ENCODE data around the gene LIF. TPM values are rescaled to one million over a fixed set of nuclear protein-coding genes. Genes with fewer than 3 reads are reported as not detected.

Gene LIF
- 10 to 100 TPM in 1 of 4 donors, 1 to 10 TPM in 3; 3.0 to 27.9 (median 6.0) TPM for polyA plus RNA-seq
- long read RNA-seq, donor 1, partial matches to known transcripts: 5 of 6 reads
- long read RNA-seq, donor 1, other reads (novel, unspliced or antisense): 0 of 6 reads
- long read RNA-seq, donor 2: 0 reads
- long read RNA-seq, donor 3: 0 reads
- long read RNA-seq, donor 4: 0 reads
- long read RNA-seq, donor 5: 0 reads
- long read RNA-seq, donor 6: 0 reads
- long read RNA-seq, donor 7: 0 reads
- long read RNA-seq, donor 8: 0 reads
- long read RNA-seq, donor 9: 0 reads
- long read RNA-seq, donor 10, partial matches to known transcripts: 5 of 6 reads
- long read RNA-seq, donor 10, other reads (novel, unspliced or antisense): 0 of 6 reads

DNA sequence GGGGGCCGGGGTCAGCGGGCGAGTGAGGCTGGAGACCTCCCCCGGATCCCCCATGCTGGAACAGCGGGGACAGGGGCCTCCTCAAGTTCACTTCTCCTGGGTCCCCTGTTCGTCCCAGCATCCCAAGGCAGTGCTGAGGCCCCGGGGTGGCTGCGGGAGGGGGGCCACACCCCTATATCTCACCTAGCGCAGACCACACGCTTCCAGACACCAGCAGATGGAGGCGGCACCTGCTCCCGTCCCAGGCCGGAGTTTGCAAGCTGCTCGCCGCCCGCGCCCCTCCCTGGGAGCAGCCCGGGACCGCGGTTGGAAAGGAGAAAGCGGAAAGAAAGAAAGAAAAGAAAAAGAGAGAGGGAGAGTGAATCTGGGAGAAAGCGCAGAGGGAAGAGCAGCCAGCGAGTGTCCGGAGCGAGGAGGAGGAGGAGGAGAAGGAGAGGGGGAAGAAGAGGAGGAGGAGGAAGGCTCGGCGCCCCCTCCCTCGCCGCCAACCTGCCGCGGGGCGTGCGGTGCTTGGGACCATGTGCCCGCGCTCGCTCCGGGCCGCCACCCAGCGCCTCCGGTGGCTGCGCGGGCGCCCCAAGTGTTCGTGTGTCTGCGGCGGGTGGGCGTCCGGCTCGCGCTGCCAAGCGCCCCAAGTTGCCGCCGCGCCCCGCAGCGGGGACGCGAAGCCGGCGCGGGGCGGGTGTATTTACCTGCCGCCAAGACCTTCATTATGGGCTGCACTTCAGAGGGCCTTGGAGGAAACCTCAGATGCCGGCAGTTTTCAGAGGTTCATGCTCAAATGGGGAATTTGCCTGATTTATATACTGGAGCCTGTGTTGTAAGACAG is at the start of gene LIF:
LIF (minus strand) TSS at position 775 of the 829 bp plus-strand sequence; CDS start at position 711, 64 bp downstream.
- H3K4me3 ChIP-seq (ENCODE audit: low read depth in 1 of 3, low read length in 3 of 3): peak within 1 kb of the TSS; percentile 39 to 61 (median 42)
- H3K9me3 ChIP-seq (ENCODE audit: control insufficient read depth in 2 of 2, insufficient read depth in 1 of 2, low read depth in 1 of 2, low read length in 1 of 2): no peaks in the 10 kb centered on the region
- 0 to 2% (median 2%) methylated on average over 57 to 64 of the region's 64 CpGs for WGBS, 3 donors
- peaks cover 0 to 51% (median 9%) of the 10 kb centered on the region in 3 donors for H3K4me1 ChIP-seq (ENCODE audit: control insufficient read depth in 3 of 3, insufficient read depth in 2 of 3, low read depth in 1 of 3, low read length in 2 of 3)
- FAIRE-seq (no peak), DNase-seq (peak; percentile 50 to 73)
- H3K27ac ChIP-seq (ENCODE audit: low read depth in 1 of 3, low read length in 2 of 3): peak within 1 kb of the TSS in 2 of 3 donors; percentile 76 to 88
- peaks cover 0 to 55% (median 2%) of the 10 kb centered on the region in 3 donors for H3K36me3 ChIP-seq (ENCODE audit: control insufficient read depth in 3 of 3, insufficient read depth in 2 of 3, low read depth in 1 of 3, low read length in 3 of 3)
- H3K27me3 ChIP-seq (ENCODE audit: control insufficient read depth in 3 of 3, insufficient read depth in 3 of 3, low read length in 3 of 3): peaks cover 0 to 3% (median 0%) of the 10 kb centered on the region in 3 donors

DNA sequence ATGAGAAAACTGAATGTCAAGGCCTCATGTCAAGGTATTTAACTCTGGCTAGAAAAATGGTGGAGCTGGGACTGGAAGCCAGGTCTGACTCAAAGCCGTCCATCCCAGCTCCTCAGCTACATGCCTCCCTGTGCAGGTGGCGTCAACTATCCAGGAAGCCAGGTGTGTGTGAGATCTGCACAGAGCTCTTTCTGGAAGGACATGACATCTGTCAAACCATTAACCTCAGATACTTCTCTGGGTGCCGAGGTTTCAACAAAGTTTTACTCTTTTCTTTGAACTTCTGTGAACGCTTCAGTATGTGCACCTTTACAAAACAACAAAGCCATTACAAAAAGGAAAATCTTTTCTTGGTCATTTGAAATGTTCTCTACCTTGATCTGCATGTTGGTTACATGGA is 49.8 kb upstream of the LIF start:
- no peak overlapping the region for H3K4me3 ChIP-seq (ENCODE audit: low read depth in 1 of 3, low read length in 3 of 3)
- no peak for DNase-seq
- no peaks in the 10 kb centered on the region for H3K4me1 ChIP-seq (ENCODE audit: control insufficient read depth in 3 of 3, insufficient read depth in 2 of 3, low read depth in 1 of 3, low read length in 2 of 3)
- no peak overlapping the region for H3K27ac ChIP-seq (ENCODE audit: low read depth in 1 of 3, low read length in 2 of 3)
- no peaks in the 10 kb centered on the region for H3K9me3 ChIP-seq (ENCODE audit: control insufficient read depth in 2 of 2, insufficient read depth in 1 of 2, low read depth in 1 of 2, low read length in 1 of 2)
- FAIRE-seq: no peak
- H3K27me3 ChIP-seq (ENCODE audit: control insufficient read depth in 3 of 3, insufficient read depth in 3 of 3, low read length in 3 of 3): no peaks in the 10 kb centered on the region
- WGBS, 3 donors: 82 to 90% (median 86%) methylated on average over 4 of the region's 4 CpGs
- H3K36me3 ChIP-seq (ENCODE audit: control insufficient read depth in 3 of 3, insufficient read depth in 2 of 3, low read depth in 1 of 3, low read length in 3 of 3): peaks cover 11 to 95% (median 21%) of the 10 kb centered on the region in 3 donors

DNA sequence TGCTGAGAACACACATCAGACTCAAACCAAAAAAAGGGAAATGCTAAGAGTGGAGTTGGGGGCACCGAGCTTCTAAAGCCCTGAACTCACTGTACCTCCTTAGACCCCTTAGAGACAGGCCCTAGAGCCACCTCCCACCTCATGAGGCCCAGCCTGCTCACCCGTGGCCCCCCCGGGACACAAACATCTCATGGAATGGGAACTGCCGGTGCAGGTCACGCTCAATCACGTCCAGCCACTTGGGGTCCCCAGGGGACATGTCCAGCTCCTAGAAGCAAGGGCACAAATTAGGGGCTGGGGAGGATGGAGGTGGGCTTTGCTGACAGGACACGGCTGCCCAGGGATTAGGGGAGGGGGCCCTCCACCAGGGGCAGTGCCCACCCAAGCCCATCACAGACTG is 49.0 kb upstream of the LIF start:
- FAIRE-seq: no peak
- Histone ChIP-seq H3K27ac (ENCODE audit: low read depth in 1 of 3, low read length in 2 of 3) (no peak overlapping the region), H3K4me3 (ENCODE audit: low read depth in 1 of 3, low read length in 3 of 3) (no peak overlapping the region), H3K36me3 (ENCODE audit: control insufficient read depth in 3 of 3, insufficient read depth in 2 of 3, low read depth in 1 of 3, low read length in 3 of 3) (peaks cover 11 to 96% (median 21%) of the 10 kb centered on the region in 3 donors), H3K27me3 (ENCODE audit: control insufficient read depth in 3 of 3, insufficient read depth in 3 of 3, low read length in 3 of 3) (no peaks in the 10 kb centered on the region), H3K4me1 (ENCODE audit: control insufficient read depth in 3 of 3, insufficient read depth in 2 of 3, low read depth in 1 of 3, low read length in 2 of 3) (peaks cover 0 to 4% (median 0%) of the 10 kb centered on the region in 3 donors), H3K9me3 (ENCODE audit: control insufficient read depth in 2 of 2, insufficient read depth in 1 of 2, low read depth in 1 of 2, low read length in 1 of 2) (no peaks in the 10 kb centered on the region)
- 72 to 95% (median 82%) methylated on average over 7 of the region's 7 CpGs for WGBS, 3 donors
- no peak for DNase-seq

DNA sequence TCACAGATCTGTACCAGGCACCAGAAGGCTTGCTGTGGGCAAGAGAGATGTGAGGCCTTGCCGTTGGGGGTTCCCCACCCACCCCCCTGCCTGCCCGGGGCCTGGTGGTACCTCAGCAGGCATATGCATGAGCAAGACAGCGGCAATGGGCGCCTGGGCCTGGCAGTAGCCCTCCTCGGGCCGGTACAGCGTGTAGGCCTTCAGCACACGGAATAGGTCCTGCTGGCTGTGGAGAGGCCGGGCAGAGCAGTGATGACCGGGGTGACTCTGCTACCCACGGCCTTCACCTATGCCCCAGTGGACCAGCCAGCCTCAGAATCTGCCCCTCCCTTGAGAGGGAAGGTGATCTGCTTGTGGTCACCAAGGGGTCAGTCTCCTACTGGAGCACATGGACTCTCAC is 48.3 kb upstream of the LIF start:
- Histone ChIP-seq H3K9me3 (ENCODE audit: control insufficient read depth in 2 of 2, insufficient read depth in 1 of 2, low read depth in 1 of 2, low read length in 1 of 2) (no peaks in the 10 kb centered on the region), H3K4me1 (ENCODE audit: control insufficient read depth in 3 of 3, insufficient read depth in 2 of 3, low read depth in 1 of 3, low read length in 2 of 3) (peaks cover 0 to 11% (median 0%) of the 10 kb centered on the region in 3 donors), H3K27ac (ENCODE audit: low read depth in 1 of 3, low read length in 2 of 3) (no peak overlapping the region), H3K36me3 (ENCODE audit: control insufficient read depth in 3 of 3, insufficient read depth in 2 of 3, low read depth in 1 of 3, low read length in 3 of 3) (peaks cover 11 to 92% (median 21%) of the 10 kb centered on the region in 3 donors), H3K4me3 (ENCODE audit: low read depth in 1 of 3, low read length in 3 of 3) (no peak overlapping the region), H3K27me3 (ENCODE audit: control insufficient read depth in 3 of 3, insufficient read depth in 3 of 3, low read length in 3 of 3) (no peaks in the 10 kb centered on the region)
- WGBS, 3 donors: 88 to 94% (median 93%) methylated on average over 9 to 11 of the region's 11 CpGs
- FAIRE-seq: no peak
- DNase-seq: no peak

DNA sequence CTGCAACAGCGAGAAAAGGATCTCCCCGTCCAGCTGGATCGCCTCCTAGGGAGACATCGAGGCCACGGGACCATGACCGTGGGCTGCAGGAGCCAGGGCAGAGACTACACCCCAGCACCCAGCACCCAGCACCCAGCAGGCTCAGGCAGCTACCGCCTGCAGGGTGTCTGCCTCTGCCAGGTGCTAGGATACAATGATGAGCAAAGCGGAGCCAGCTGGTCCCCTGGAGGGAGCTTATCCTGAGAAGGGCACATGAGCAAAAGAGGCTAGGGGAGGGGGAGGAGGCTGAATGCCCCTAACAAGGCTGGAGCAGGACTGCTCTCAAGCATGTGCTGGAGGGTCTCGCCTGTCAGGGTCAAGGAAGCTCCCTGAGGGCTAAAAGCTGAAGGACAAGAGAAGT is 47.5 kb upstream of the LIF start:
- Histone ChIP-seq H3K9me3 (ENCODE audit: control insufficient read depth in 2 of 2, insufficient read depth in 1 of 2, low read depth in 1 of 2, low read length in 1 of 2) (no peaks in the 10 kb centered on the region), H3K4me3 (ENCODE audit: low read depth in 1 of 3, low read length in 3 of 3) (no peak overlapping the region), H3K27me3 (ENCODE audit: control insufficient read depth in 3 of 3, insufficient read depth in 3 of 3, low read length in 3 of 3) (no peaks in the 10 kb centered on the region), H3K36me3 (ENCODE audit: control insufficient read depth in 3 of 3, insufficient read depth in 2 of 3, low read depth in 1 of 3, low read length in 3 of 3) (peaks cover 11 to 84% (median 21%) of the 10 kb centered on the region in 3 donors), H3K27ac (ENCODE audit: low read depth in 1 of 3, low read length in 2 of 3) (no peak overlapping the region), H3K4me1 (ENCODE audit: control insufficient read depth in 3 of 3, insufficient read depth in 2 of 3, low read depth in 1 of 3, low read length in 2 of 3) (peaks cover 0 to 13% (median 0%) of the 10 kb centered on the region in 3 donors)
- DNase-seq: no peak
- no peak for FAIRE-seq
- WGBS, 3 donors: 95 to 98% (median 97%) methylated on average over 9 of the region's 9 CpGs

DNA sequence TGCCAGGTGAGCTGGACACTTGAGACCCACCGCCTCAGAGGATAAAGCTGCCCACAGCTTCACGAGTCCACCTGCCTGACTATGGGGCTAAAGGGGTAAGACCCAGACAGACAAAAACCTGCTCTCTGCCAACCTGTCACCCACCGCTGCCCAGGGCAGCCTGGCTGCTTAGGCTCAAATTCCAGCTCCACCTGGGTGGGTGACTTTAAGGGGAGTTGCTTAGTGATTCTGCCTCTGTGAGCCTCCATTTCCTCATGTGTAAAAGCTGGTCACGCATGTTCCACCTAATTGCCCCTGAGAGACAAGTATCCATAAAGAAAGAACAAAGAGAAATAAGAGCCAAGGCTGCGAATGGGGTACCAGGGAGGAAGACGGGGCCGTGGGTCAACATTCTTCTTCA is 46.5 kb upstream of the LIF start:
- peaks cover 0 to 22% (median 3%) of the 10 kb centered on the region in 3 donors for H3K4me1 ChIP-seq (ENCODE audit: control insufficient read depth in 3 of 3, insufficient read depth in 2 of 3, low read depth in 1 of 3, low read length in 2 of 3)
- no peaks in the 10 kb centered on the region for H3K9me3 ChIP-seq (ENCODE audit: control insufficient read depth in 2 of 2, insufficient read depth in 1 of 2, low read depth in 1 of 2, low read length in 1 of 2)
- no peak for FAIRE-seq
- no peak overlapping the region for H3K4me3 ChIP-seq (ENCODE audit: low read depth in 1 of 3, low read length in 3 of 3)
- DNase-seq: no peak
- H3K27me3 ChIP-seq (ENCODE audit: control insufficient read depth in 3 of 3, insufficient read depth in 3 of 3, low read length in 3 of 3): no peaks in the 10 kb centered on the region
- peaks cover 11 to 74% (median 18%) of the 10 kb centered on the region in 3 donors for H3K36me3 ChIP-seq (ENCODE audit: control insufficient read depth in 3 of 3, insufficient read depth in 2 of 3, low read depth in 1 of 3, low read length in 3 of 3)
- WGBS, 3 donors: 88 to 95% (median 92%) methylated on average over 7 of the region's 7 CpGs
- no peak overlapping the region for H3K27ac ChIP-seq (ENCODE audit: low read depth in 1 of 3, low read length in 2 of 3)

DNA sequence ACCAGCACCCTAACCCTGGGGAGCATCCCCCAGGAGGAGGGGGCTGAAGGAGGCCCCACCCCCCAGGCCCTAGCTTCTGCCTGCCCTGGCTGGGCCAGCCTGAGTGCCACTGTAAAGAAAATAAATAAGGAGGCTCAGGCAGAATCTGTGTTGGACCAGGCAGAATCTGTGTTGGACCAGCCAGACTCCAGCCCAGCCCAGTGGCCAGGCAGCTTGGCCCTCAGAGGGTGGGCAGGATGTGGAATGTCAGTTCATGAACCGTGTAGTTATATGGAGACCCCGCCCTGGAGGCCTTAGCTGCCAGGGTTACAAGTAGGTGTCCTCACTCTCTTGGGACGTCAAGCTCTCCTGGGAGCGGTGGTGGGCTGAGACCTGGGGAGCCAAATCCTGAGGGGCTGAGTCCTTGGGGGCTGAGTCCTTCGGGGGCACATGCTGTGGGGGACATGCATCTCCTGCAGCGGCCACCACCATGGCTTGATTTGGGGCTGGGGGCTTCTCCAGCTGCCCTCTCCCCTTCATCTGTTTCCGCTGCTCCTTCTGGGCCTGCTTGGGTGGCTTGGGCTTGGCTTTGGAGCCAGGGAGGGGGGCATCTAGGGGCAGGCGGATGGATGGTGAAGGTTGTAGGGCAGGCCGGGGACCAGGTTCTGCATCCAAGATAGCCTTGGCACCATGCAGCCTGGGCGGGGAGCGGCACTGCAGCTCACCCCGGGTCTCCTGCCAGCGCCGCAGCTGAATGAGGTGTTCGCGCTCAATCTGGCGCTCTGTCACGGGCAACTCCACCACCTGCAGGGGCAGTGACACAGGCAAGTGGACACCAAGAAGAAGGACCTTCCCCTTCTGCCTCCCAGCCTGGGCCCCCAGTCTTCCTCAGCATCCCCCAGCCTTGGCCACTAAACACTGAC is 45.8 kb upstream of the LIF start:
- Histone ChIP-seq H3K27me3 (ENCODE audit: control insufficient read depth in 3 of 3, insufficient read depth in 3 of 3, low read length in 3 of 3) (no peaks in the 10 kb centered on the region), H3K36me3 (ENCODE audit: control insufficient read depth in 3 of 3, insufficient read depth in 2 of 3, low read depth in 1 of 3, low read length in 3 of 3) (peaks cover 11 to 67% (median 18%) of the 10 kb centered on the region in 3 donors), H3K9me3 (ENCODE audit: control insufficient read depth in 2 of 2, insufficient read depth in 1 of 2, low read depth in 1 of 2, low read length in 1 of 2) (no peaks in the 10 kb centered on the region), H3K4me1 (ENCODE audit: control insufficient read depth in 3 of 3, insufficient read depth in 2 of 3, low read depth in 1 of 3, low read length in 2 of 3) (peaks cover 0 to 25% (median 3%) of the 10 kb centered on the region in 3 donors), H3K4me3 (ENCODE audit: low read depth in 1 of 3, low read length in 3 of 3) (no peak overlapping the region), H3K27ac (ENCODE audit: low read depth in 1 of 3, low read length in 2 of 3) (peak overlapping the region in 1 of 3 donors; percentile 65)
- WGBS, 3 donors: 85 to 90% (median 88%) methylated on average over 17 to 18 of the region's 18 CpGs
- DNase-seq: no peak
- no peak for FAIRE-seq

All from small intestine (tissue), 16 donors.